Keratinocyte (primary cell): Measurements from ENCODE around the gene CDH6. TPM values are rescaled to one million over a fixed set of nuclear protein-coding genes. Genes with fewer than 3 reads are reported as not detected.

ENCODE experiments used
- DNase-seq: peaks from one replicate; pipeline ENCODE4 v3.0.0-alpha.2; 2011; ENCODE audit warnings: low read depth, missing footprints, low spot score
- FAIRE-seq: peaks from 2 replicates; lab custom pipeline; 2011; peaks lifted over from hg19 to GRCh38; lab: Jason Lieb, UNC
- H2AFZ ChIP-seq: 2 replicates; pipeline ENCODE4 v1.6.0; 2012; ENCODE audit warnings: low read length, control low read depth, inconsistent platforms; ENCODE audit not compliant: control insufficient read depth
- H3K27ac ChIP-seq: 2 replicates; pipeline ENCODE4 v1.5.1; 2011; ENCODE audit warnings: low read length; ENCODE audit not compliant: control insufficient read depth, insufficient read depth
- H3K27me3 ChIP-seq: 3 replicates; pipeline ENCODE4 v1.6.0; 2011; ENCODE audit warnings: low read length; ENCODE audit not compliant: control insufficient read depth, insufficient read depth; ENCODE audit errors: extremely low read depth
- H3K36me3 ChIP-seq, 2 experiments: 2 replicates in 1 of 2; 3 replicates in 1 of 2; pipeline ENCODE4 v1.5.1; 2011; ENCODE audit warnings: low read length in 2 of 2, mild to moderate bottlenecking in 1 of 2; ENCODE audit not compliant: control insufficient read depth in 2 of 2, insufficient read depth in 2 of 2; ENCODE audit errors: extremely low read depth in 1 of 2
- H3K4me1 ChIP-seq: 3 replicates; pipeline ENCODE4 v1.5.1; 2011; ENCODE audit warnings: low read length; ENCODE audit not compliant: control insufficient read depth, insufficient read depth; ENCODE audit errors: extremely low read depth
- H3K4me2 ChIP-seq: 3 replicates; pipeline ENCODE4 v1.6.0; 2011; ENCODE audit warnings: low read depth, low read length; ENCODE audit not compliant: control insufficient read depth, insufficient read depth; ENCODE audit errors: extremely low read depth
- H3K4me3 ChIP-seq, 3 experiments: fragments of 200-600 bp in 1 of 3; sonication (generic) in 1 of 3; 2 replicates in 2 of 3; 3 replicates in 1 of 3; pipeline ENCODE4 v1.5.1; 2011 to 2016; ENCODE audit warnings: low read length in 3 of 3, mild to moderate bottlenecking in 3 of 3, control low read depth in 2 of 3, inconsistent platforms in 1 of 3, low read depth in 1 of 3, mixed read lengths in 1 of 3, mixed run types in 1 of 3, moderate library complexity in 1 of 3; ENCODE audit not compliant: control insufficient read depth in 2 of 3, insufficient read depth in 2 of 3; ENCODE audit errors: extremely low read depth in 1 of 3
- H3K79me2 ChIP-seq: 2 replicates; pipeline ENCODE4 v1.6.0; 2012; ENCODE audit warnings: low read length; ENCODE audit not compliant: control insufficient read depth, insufficient read depth
- H3K9ac ChIP-seq: 3 replicates; pipeline ENCODE4 v1.6.0; 2011; ENCODE audit warnings: low read length; ENCODE audit not compliant: control insufficient read depth, insufficient read depth; ENCODE audit errors: extremely low read depth
- H3K9me1 ChIP-seq: 3 replicates; pipeline ENCODE4 v1.6.0; 2011; ENCODE audit warnings: low read length; ENCODE audit not compliant: control insufficient read depth, insufficient read depth; ENCODE audit errors: extremely low read depth
- H3K9me3 ChIP-seq: 2 replicates; pipeline ENCODE4 v1.5.1; 2012; ENCODE audit warnings: low read depth, low read length; ENCODE audit not compliant: control insufficient read depth
- H4K20me1 ChIP-seq: 3 replicates; pipeline ENCODE4 v1.6.0; 2011; ENCODE audit warnings: low read length; ENCODE audit not compliant: control insufficient read depth, insufficient read depth; ENCODE audit errors: extremely low read depth
- EZH2 ChIP-seq: IDR thresholded peaks from one replicate; pipeline ENCODE4 v1.6.1; 2012; ENCODE audit warnings: inconsistent platforms, mild to moderate bottlenecking, low read length, moderate library complexity
- dilution Hi-C: fragments of 300-500 bp; cut with MboI; formaldehyde crosslinking; loops from one replicate; pipeline ENCODE4 v1.7.0; 2020; ENCODE audit warnings: low sequenced_read_pairs; ENCODE audit not compliant: extremely low pct_ligation_motif_present
- polyA plus RNA-seq, 5 experiments: library from polyadenylated mRNA; depleted of rRNA in 3 of 5; stranded (reverse) in 3 of 5; stranded (forward) in 1 of 5; unstranded in 1 of 5; fragments of >200 nt; gene quantifications; 1 replicate in 1 of 5; 2 replicates in 3 of 5; 3 replicates in 1 of 5; pipeline versions ENCODE4 v1.2.1 to v1.2.3, GENCODE V29; 2011 to 2012; ENCODE audit warnings: missing spikeins in 2 of 5, low read depth in 1 of 5, low replicate concordance in 1 of 5
- TF ChIP-seq, protein P1 (sequence below), 3 experiments: IDR thresholded peaks in 1 of 3; conservative IDR thresholded peaks in 1 of 3; optimal IDR thresholded peaks in 1 of 3; 2 replicates in 2 of 3; 3 replicates in 1 of 3; pipeline versions ENCODE3 to v1.5.1; 2011; ENCODE audit warnings: low read length in 3 of 3, mild to moderate bottlenecking in 3 of 3, moderate library complexity in 2 of 3, control low read depth in 1 of 3, inconsistent platforms in 1 of 3; ENCODE audit not compliant: insufficient read depth in 2 of 3; ENCODE audit errors: extremely low read depth in 1 of 3

CDH6 gene
- polyA plus RNA-seq, 1 donor (not counting 4 experiments of a cell fraction or from before 2014, with no cell fraction given) = not detected

DNA sequence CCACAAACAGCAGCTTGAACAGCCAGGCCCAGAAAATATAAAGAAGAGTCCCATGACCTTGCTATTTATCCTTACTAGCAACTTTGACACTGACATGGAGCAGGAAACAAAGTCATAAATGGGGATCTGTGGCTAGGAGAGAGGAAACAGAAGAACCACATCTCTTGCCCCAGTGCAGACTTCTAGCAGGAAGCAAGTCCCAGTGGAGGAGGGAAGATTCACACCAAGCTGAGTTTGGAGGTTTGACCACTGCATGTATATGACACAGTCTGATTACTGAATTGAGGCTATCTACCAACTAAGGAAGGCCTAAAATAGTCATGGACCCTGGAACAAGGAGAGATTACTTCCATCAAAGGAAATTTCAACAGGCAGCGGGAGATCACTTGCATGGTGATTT lies 51.4 kb downstream of the CDH6 start:
- Histone ChIP-seq H3K4me3 (no peak overlapping the region), H4K20me1 (no peaks in the 10 kb centered on the region), H3K79me2 (no peaks in the 10 kb centered on the region), H3K4me2 (no peak overlapping the region), H3K9me1 (no peaks in the 10 kb centered on the region), H3K4me1 (no peaks in the 10 kb centered on the region), H3K9me3 (no peaks in the 10 kb centered on the region), H3K36me3 (no peaks in the 10 kb centered on the region), H3K27ac (no peak overlapping the region), H3K9ac (no peak overlapping the region), H3K27me3 (no peaks in the 10 kb centered on the region), H2AFZ (no peak overlapping the region)
- FAIRE-seq (no peak), DNase-seq (no peak)
- TF ChIP-seq, protein P1, sequence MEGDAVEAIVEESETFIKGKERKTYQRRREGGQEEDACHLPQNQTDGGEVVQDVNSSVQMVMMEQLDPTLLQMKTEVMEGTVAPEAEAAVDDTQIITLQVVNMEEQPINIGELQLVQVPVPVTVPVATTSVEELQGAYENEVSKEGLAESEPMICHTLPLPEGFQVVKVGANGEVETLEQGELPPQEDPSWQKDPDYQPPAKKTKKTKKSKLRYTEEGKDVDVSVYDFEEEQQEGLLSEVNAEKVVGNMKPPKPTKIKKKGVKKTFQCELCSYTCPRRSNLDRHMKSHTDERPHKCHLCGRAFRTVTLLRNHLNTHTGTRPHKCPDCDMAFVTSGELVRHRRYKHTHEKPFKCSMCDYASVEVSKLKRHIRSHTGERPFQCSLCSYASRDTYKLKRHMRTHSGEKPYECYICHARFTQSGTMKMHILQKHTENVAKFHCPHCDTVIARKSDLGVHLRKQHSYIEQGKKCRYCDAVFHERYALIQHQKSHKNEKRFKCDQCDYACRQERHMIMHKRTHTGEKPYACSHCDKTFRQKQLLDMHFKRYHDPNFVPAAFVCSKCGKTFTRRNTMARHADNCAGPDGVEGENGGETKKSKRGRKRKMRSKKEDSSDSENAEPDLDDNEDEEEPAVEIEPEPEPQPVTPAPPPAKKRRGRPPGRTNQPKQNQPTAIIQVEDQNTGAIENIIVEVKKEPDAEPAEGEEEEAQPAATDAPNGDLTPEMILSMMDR (optimal IDR thresholded peaks at IDR 0.05 in 1 of 3, IDR thresholded peaks at IDR 0.05 in 1 of 3, conservative IDR thresholded peaks at IDR 0.05 in 1 of 3; ENCODE audit: extremely low read depth in 1 of 3, insufficient read depth in 2 of 3, low read length in 3 of 3) = no peak
- no peak for TF ChIP-seq EZH2
- dilution Hi-C loops = no loop called here

GRCh38 chr5:31247381-31247780 lies 53.9 kb downstream of the CDH6 start:
- dilution Hi-C loops = no loop called here

More at GRCh38 chr5:31247381-31247780, 53.9 kb downstream of the CDH6 start:
- Histone ChIP-seq H3K79me2 (no peaks in the 10 kb centered on the region), H3K4me1 (no peaks in the 10 kb centered on the region), H4K20me1 (no peaks in the 10 kb centered on the region), H3K4me2 (no peak overlapping the region), H3K36me3 (no peaks in the 10 kb centered on the region), H3K27ac (no peak overlapping the region), H3K9ac (no peak overlapping the region), H3K4me3 (no peak overlapping the region), H2AFZ (no peak overlapping the region), H3K9me3 (no peaks in the 10 kb centered on the region), H3K9me1 (no peaks in the 10 kb centered on the region), H3K27me3 (no peaks in the 10 kb centered on the region)
- FAIRE-seq = no peak
- no peak for DNase-seq
- TF ChIP-seq EZH2 = no peak
- TF ChIP-seq, protein P1 (optimal IDR thresholded peaks at IDR 0.05 in 1 of 3, IDR thresholded peaks at IDR 0.05 in 1 of 3, conservative IDR thresholded peaks at IDR 0.05 in 1 of 3; ENCODE audit: extremely low read depth in 1 of 3, insufficient read depth in 2 of 3, low read length in 3 of 3) = no peak
